Esophagus squamous epithelium (tissue), 5 donors: ENCODE measurements around the gene PHC2. TPM values are rescaled to one million over a fixed set of nuclear protein-coding genes. Genes with fewer than 3 reads are reported as not detected.
A peak's percentile ranks its signal among the peaks of the same experiment; 100 is the strongest.

Experiments used
- DNase-seq: peaks from one replicate; lab custom pipeline; 2025; lab: John Stamatoyannopoulos, UW
- H3K27ac ChIP-seq, 4 donors: fragments of 200-600 bp; sonication (generic); one replicate each; pipeline ENCODE4 v1.5.1; 2016 to 2019; ENCODE audit warnings: mild to moderate bottlenecking in 1 of 4
- H3K27me3 ChIP-seq, 4 donors: fragments of 200-600 bp; sonication (generic); 1 replicate in 3 of 4; 2 replicates in 1 of 4; pipeline versions ENCODE4 v1.5.1 to v1.6.0; 2017 to 2021; ENCODE audit warnings: antibody characterized with exemption in 1 of 4
- H3K36me3 ChIP-seq, 3 donors: fragments of 200-600 bp; sonication (generic); one replicate each; pipeline ENCODE4 v1.5.1; 2016 to 2019
- H3K4me1 ChIP-seq, 3 donors: fragments of 200-600 bp; sonication (generic); one replicate each; pipeline ENCODE4 v1.5.1; 2017 to 2019
- H3K4me3 ChIP-seq, 4 donors: fragments of 200-600 bp; sonication (generic); 1 replicate in 3 of 4; 2 replicates in 1 of 4; pipeline ENCODE4 v1.5.1; 2016 to 2019; ENCODE audit warnings: mild to moderate bottlenecking in 2 of 4, moderate library complexity in 1 of 4
- H3K9me3 ChIP-seq, 3 donors: fragments of 200-600 bp; sonication (generic); one replicate each; pipeline ENCODE4 v1.5.1; 2016 to 2019
- POLR2A ChIP-seq, 4 donors: fragments of 450-650 bp; IDR thresholded peaks; one replicate each; pipeline ENCODE4 v1.6.1; 2017; ENCODE audit warnings: antibody characterized with exemption in 4 of 4, mild to moderate bottlenecking in 4 of 4, moderate library complexity in 3 of 4
- WGBS, 2 donors: methylation state at CpG; one replicate each; pipeline ENCODE4 v1.1.5; 2018; 5-methylcytosine and 5-hydroxymethylcytosine counted together
- intact Hi-C: fragments of 100-400 bp; cut with DNase I; formaldehyde crosslinking; loops from one replicate; pipeline ENCODE4 v1.15.0; 2022
- total RNA-seq, 4 donors: library from RNA; depleted of rRNA; stranded (reverse); fragments of >200 nt; gene quantifications; one replicate each; pipeline ENCODE4 v1.1.0, GENCODE V29; 2016
- TF ChIP-seq, protein P1 (sequence below), 6 experiments: fragments of 450-650 bp in 4 of 6; fragments of 200-600 bp in 2 of 6; sonication (generic) in 2 of 6; IDR thresholded peaks; one replicate each; pipeline ENCODE4 v1.5.1; 2016 to 2019; ENCODE audit warnings: antibody characterized with exemption in 6 of 6, mild to moderate bottlenecking in 4 of 6, moderate library complexity in 4 of 6
- donor health status: DM: yes; HTN: yes; CAD: no.

The PHC2 gene
- total RNA-seq, 4 donors from 2014 or later, result 27.4 to 92.1 (median 50.6) TPM

DNA sequence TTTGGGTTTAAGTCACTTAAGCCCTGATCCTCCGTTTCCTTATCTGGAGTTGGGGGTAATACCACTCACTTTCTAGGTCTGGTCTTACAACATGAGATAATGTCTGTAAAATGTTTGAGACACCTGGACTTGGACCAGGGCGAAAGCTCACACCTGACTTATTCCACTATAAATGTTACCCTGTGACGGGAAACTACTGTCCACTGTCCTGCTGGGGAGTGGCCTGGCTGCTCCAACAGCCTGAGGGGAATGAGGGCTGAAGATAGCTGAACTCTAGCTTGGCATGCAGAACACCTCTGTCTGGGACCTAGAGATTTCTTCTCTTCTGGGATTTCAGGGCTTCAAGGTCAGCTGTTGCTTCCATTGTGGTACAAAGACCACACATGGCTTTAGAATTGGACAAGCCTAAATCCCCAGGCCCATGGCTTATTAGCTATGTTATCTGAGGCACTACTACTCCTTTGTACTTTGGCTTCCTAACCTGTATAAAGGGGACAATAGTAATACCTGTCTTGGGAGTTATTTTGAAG, 100.5 kb downstream of the PHC2 start:
- Histone ChIP-seq H3K4me3 (no peak overlapping the region), H3K4me1 (peaks cover 19 to 95% (median 55%) of the 10 kb centered on the region in 3 donors), H3K9me3 (no peaks in the 10 kb centered on the region), H3K36me3 (peaks cover 50 to 94% (median 59%) of the 10 kb centered on the region in 3 donors), H3K27ac (peak overlapping the region in 1 of 4 donors; percentile 40), H3K27me3 (no peaks in the 10 kb centered on the region)
- 83 to 100% methylated on average over 2 to 3 of the region's 3 CpGs for WGBS, 2 donors
- no peak for DNase-seq
- intact Hi-C loops, result no loop called here
- TF ChIP-seq, protein P1, sequence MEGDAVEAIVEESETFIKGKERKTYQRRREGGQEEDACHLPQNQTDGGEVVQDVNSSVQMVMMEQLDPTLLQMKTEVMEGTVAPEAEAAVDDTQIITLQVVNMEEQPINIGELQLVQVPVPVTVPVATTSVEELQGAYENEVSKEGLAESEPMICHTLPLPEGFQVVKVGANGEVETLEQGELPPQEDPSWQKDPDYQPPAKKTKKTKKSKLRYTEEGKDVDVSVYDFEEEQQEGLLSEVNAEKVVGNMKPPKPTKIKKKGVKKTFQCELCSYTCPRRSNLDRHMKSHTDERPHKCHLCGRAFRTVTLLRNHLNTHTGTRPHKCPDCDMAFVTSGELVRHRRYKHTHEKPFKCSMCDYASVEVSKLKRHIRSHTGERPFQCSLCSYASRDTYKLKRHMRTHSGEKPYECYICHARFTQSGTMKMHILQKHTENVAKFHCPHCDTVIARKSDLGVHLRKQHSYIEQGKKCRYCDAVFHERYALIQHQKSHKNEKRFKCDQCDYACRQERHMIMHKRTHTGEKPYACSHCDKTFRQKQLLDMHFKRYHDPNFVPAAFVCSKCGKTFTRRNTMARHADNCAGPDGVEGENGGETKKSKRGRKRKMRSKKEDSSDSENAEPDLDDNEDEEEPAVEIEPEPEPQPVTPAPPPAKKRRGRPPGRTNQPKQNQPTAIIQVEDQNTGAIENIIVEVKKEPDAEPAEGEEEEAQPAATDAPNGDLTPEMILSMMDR (IDR thresholded peaks at IDR 0.05), result no peak
- TF ChIP-seq POLR2A (IDR thresholded peaks at IDR 0.05), result no peak

DNA sequence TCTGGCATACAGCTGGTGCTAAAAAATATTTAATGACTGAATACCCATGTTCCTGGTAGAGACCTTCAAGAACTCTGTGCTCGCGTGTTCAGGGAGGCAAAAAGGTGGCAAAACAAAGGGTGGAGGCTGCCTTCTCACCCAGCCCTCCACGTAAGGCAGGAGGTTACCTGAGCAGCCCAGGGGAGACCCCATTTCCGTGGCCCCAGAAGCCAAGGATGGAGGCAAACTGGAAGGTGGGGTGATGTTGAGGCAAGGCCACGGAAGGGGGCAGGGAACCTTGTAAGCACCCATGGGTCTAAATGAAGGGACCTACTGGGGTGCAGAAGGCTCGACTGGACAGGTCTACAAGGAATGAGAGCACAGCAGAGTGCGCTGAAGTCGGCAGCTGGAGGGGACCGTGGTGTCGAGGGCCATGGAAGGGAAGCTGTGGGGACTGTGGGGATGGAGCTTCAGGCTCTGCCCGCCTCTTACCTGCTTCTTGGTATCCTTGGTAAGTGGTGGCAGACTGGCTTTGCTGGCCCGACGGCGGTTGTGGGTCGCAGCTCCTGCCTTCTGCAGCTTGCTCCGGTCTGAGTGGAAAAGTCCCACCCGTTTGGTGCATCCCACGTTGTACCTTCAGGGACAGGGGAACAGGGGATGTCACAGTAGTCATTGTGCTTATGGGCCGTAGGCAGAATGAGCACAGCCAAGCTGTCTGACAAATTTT, 101.1 kb downstream of the PHC2 start:
- intact Hi-C loops, result no loop called here
- Histone ChIP-seq H3K9me3 (no peaks in the 10 kb centered on the region), H3K27ac (peak overlapping the region in 2 of 4 donors; percentile 16 to 40), H3K36me3 (peaks cover 56 to 95% (median 64%) of the 10 kb centered on the region in 3 donors), H3K4me3 (no peak overlapping the region), H3K27me3 (no peaks in the 10 kb centered on the region), H3K4me1 (peaks cover 12 to 88% (median 48%) of the 10 kb centered on the region in 3 donors)
- WGBS, 2 donors, result 83 to 87% methylated on average over 12 to 16 of the region's 19 CpGs
- DNase-seq, result no peak
- no peak for TF ChIP-seq POLR2A (IDR thresholded peaks at IDR 0.05)
- TF ChIP-seq, protein P1 (IDR thresholded peaks at IDR 0.05), result no peak

DNA sequence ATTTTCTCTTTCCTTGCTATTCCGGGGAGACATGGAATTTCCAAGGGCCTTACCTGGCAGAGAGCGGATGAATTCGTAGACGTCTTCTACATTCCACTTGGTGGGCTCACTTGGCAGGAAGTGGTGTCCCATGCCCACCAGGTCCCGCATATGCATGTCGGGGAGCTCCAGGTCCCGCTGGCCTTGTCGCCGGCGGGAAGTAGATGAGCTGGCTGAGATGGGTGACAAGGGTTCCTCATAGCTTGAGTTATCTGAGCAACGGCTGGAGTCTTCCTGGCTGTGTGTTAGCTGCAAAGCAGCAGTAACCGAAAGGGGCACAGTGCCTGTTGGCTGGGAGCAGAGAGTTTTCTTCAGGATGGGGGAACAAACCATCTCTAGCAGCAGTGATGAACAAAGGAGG, 102.1 kb downstream of the PHC2 start:
- intact Hi-C loops, result no loop called here
- Histone ChIP-seq H3K9me3 (no peaks in the 10 kb centered on the region), H3K27me3 (no peaks in the 10 kb centered on the region), H3K27ac (peak overlapping the region in 3 of 4 donors; percentile 8 to 48 (median 16)), H3K36me3 (peaks cover 66 to 100% (median 73%) of the 10 kb centered on the region in 3 donors), H3K4me3 (no peak overlapping the region), H3K4me1 (peaks cover 4 to 79% (median 40%) of the 10 kb centered on the region in 3 donors)
- no peak for DNase-seq
- no peak for TF ChIP-seq POLR2A (IDR thresholded peaks at IDR 0.05)
- TF ChIP-seq, protein P1 (IDR thresholded peaks at IDR 0.05), result no peak
- 83 to 91% methylated on average over 2 to 7 of the region's 12 CpGs for WGBS, 2 donors

DNA sequence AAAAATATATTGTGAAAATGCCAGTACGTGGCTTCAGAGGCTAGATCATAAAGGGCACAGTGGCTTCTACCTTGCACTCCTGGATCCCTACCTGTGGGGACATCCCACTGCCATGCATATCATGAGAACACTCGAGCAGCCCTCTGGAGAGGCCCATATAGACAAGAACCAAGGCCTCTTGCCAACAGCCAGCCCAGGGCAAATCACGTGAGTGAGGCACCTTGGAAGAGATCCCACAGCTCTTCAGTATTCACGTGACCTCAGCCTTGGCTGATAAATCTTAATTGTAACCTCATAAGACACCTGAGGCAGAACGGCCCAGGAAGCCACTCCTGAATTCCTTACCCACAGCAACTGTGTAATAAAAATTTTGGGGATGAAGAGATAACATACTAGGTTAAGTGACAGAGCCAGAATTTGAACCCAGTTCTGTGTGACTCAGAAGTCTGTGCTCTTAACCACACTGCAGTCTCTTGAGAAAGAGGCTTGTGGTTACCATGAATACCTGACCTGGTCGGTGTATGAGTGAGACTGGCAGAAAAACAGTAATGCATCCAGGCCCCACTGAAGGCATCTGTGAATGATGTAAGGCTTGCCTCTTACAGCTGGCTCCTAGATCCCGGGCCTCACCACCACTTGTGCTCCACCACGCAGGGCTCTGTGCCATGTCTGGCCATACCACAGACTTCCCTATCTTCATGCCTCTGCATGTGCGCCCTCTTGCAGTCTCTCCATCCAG, 103.1 kb downstream of the PHC2 start:
- Histone ChIP-seq H3K27ac (peak overlapping the region in 3 of 4 donors; percentile 0 to 71 (median 16)), H3K27me3 (no peaks in the 10 kb centered on the region), H3K4me3 (no peak overlapping the region), H3K4me1 (peaks cover 0 to 68% (median 30%) of the 10 kb centered on the region in 3 donors), H3K36me3 (peaks cover 73 to 100% (median 83%) of the 10 kb centered on the region in 3 donors), H3K9me3 (no peaks in the 10 kb centered on the region)
- TF ChIP-seq, protein P1 (IDR thresholded peaks at IDR 0.05), result no peak
- no peak for TF ChIP-seq POLR2A (IDR thresholded peaks at IDR 0.05)
- WGBS, 2 donors, result 29 to 30% methylated on average over 9 of the region's 9 CpGs
- intact Hi-C loops, result no loop called here
- no peak for DNase-seq
